Breast epithelium (tissue), 4 donors: ENCODE data around the gene RPL29. TPM values are rescaled to one million over a fixed set of nuclear protein-coding genes. Genes with fewer than 3 reads are reported as not detected.

Experiments
- DNase-seq, 2 donors: peaks; one replicate each; pipeline ENCODE4 v3.0.0-alpha.2; 2019; ENCODE audit warnings: low spot score in 2 of 2
- H3K27ac ChIP-seq, 2 donors: fragments of 200-600 bp; sonication (generic) in 1 of 2; one replicate each; pipeline ENCODE4 v1.5.1; 2016 to 2019; ENCODE audit warnings: mild to moderate bottlenecking in 1 of 2
- H3K27me3 ChIP-seq, 2 donors: fragments of 200-600 bp; sonication (generic) in 1 of 2; one replicate each; pipeline versions ENCODE4 v1.5.1 to v1.6.0; 2017 to 2019; ENCODE audit warnings: control low read depth in 1 of 2, mild to moderate bottlenecking in 1 of 2
- H3K36me3 ChIP-seq: fragments of 200-600 bp; one replicate; pipeline ENCODE4 v1.5.1; 2019
- H3K4me1 ChIP-seq, 2 donors: fragments of 200-600 bp; sonication (generic); one replicate each; pipeline ENCODE4 v1.5.1; 2016 to 2019; ENCODE audit warnings: control low read depth in 1 of 2
- H3K4me3 ChIP-seq, 3 donors: fragments of 200-600 bp; sonication (generic); 1 replicate in 2 of 3; 2 replicates in 1 of 3; pipeline ENCODE4 v1.5.1; 2016 to 2019; ENCODE audit warnings: mild to moderate bottlenecking in 3 of 3, moderate library complexity in 2 of 3
- H3K9me3 ChIP-seq, 2 donors: fragments of 200-600 bp; sonication (generic) in 1 of 2; one replicate each; pipeline ENCODE4 v1.5.1; 2016 to 2019; ENCODE audit warnings: control low read depth in 1 of 2
- CTCF ChIP-seq, 3 donors: fragments of 450-650 bp; IDR thresholded peaks; one replicate each; pipeline ENCODE4 v1.5.1; 2016 to 2017; ENCODE audit warnings: antibody characterized with exemption in 3 of 3, mild to moderate bottlenecking in 3 of 3, moderate library complexity in 3 of 3
- POLR2A ChIP-seq: fragments of 450-650 bp; IDR thresholded peaks from one replicate; pipeline ENCODE4 v1.6.1; 2016; ENCODE audit warnings: antibody characterized with exemption, mild to moderate bottlenecking, moderate library complexity
- POLR2AphosphoS5 ChIP-seq, 3 donors: sonication (generic); formaldehyde crosslinking; IDR thresholded peaks; one replicate each; pipeline ENCODE4 v1.6.1; 2017; ENCODE audit warnings: antibody characterized with exemption in 3 of 3
- intact Hi-C: fragments of 100-400 bp; cut with DNase I; formaldehyde crosslinking; loops from one replicate; pipeline ENCODE4 v1.15.1; 2023; ENCODE audit warnings: low total_unique reads
- total RNA-seq, 3 donors: library from RNA; depleted of rRNA; stranded (reverse); fragments of >200 nt; gene quantifications; one replicate each; pipeline ENCODE4 v1.1.0, GENCODE V29; 2016

The RPL29 gene
- total RNA-seq, 3 donors from 2014 or later, result 1,890 to 2,530 (median 2,229) TPM

- no peaks in the 10 kb centered on the region for H3K36me3 ChIP-seq
- no peak for TF ChIP-seq CTCF (IDR thresholded peaks at IDR 0.05)
- no peak for TF ChIP-seq POLR2AphosphoS5 (IDR thresholded peaks at IDR 0.05)
- TF ChIP-seq POLR2A, result no peak
- no peaks in the 10 kb centered on the region for H3K9me3 ChIP-seq
- intact Hi-C loops, result no loop called here
- H3K4me3 ChIP-seq, result no peak overlapping the region
- peaks cover 22 to 27% of the 10 kb centered on the region in 2 donors for H3K4me1 ChIP-seq
- no peak for DNase-seq
- no peaks in the 10 kb centered on the region for H3K27me3 ChIP-seq
- no peak overlapping the region for H3K27ac ChIP-seq
Observed at GRCh38 chr3:51969841-51970240, 25.9 kb downstream of the RPL29 start.

GRCh38 chr3:51968883-51969678, 26.6 kb downstream of the RPL29 start:
- Histone ChIP-seq H3K27me3 (no peaks in the 10 kb centered on the region), H3K4me3 (no peak overlapping the region), H3K9me3 (no peaks in the 10 kb centered on the region), H3K4me1 (peaks cover 16 to 20% of the 10 kb centered on the region in 2 donors), H3K27ac (peak overlapping the region in 1 of 2 donors; percentile 19), H3K36me3 (no peaks in the 10 kb centered on the region)
- intact Hi-C loops, result no loop called here
- TF ChIP-seq POLR2AphosphoS5 (IDR thresholded peaks at IDR 0.05) (no peak), CTCF (IDR thresholded peaks at IDR 0.05) (no peak), POLR2A (no peak)
- DNase-seq, result no peak

GRCh38 chr3:51968170-51968775, 27.4 kb downstream of the RPL29 start:
- Histone ChIP-seq H3K9me3 (no peaks in the 10 kb centered on the region), H3K27ac (peak overlapping the region; percentile 92 to 97), H3K4me1 (peaks cover 15 to 20% of the 10 kb centered on the region in 2 donors), H3K4me3 (peak overlapping the region; percentile 63 to 92 (median 74)), H3K27me3 (no peaks in the 10 kb centered on the region), H3K36me3 (no peaks in the 10 kb centered on the region)
- intact Hi-C loops, result no loop called here
- TF ChIP-seq CTCF (IDR thresholded peaks at IDR 0.05), result no peak
- no peak for TF ChIP-seq POLR2A
- no peak for TF ChIP-seq POLR2AphosphoS5 (IDR thresholded peaks at IDR 0.05)
- DNase-seq, result no peak

- Histone ChIP-seq H3K27me3 (no peaks in the 10 kb centered on the region), H3K27ac (peak within 1 kb of the TSS; percentile 92 to 97), H3K4me1 (peaks cover 15 to 20% of the 10 kb centered on the region in 2 donors), H3K4me3 (peak within 1 kb of the TSS; percentile 63 to 92 (median 74)), H3K36me3 (no peaks in the 10 kb centered on the region), H3K9me3 (no peaks in the 10 kb centered on the region)
- TF ChIP-seq CTCF (IDR thresholded peaks at IDR 0.05) (no peak), POLR2AphosphoS5 (IDR thresholded peaks at IDR 0.05) (peak in 1 of 3 donors; percentile 14)
- DNase-seq, result peak; percentile 65 to 69
- intact Hi-C loops, result no loop called here
Observed at GRCh38 chr3:51967384-51968169, 28.1 kb downstream of the RPL29 start, which contains the start of gene PCBP4. PCBP4 (minus strand) TSS chr3:51967454; CDS start chr3:51961240, 6,214 bp downstream.
